Stomach (tissue), 4 donors: ENCODE data around the gene SFMBT1.
A peak's percentile ranks its signal among the peaks of the same experiment; 100 is the strongest.

Experiments used
- CTCF ChIP-seq, 7 experiments: fragments of 450-650 bp in 4 of 7; fragments of 200-600 bp in 3 of 7; sonication (generic) in 3 of 7; IDR thresholded peaks; one replicate each; pipeline ENCODE4 v1.5.1; 2016 to 2019; ENCODE audit warnings: antibody characterized with exemption in 7 of 7, control low read depth in 2 of 7, mild to moderate bottlenecking in 1 of 7
- EP300 ChIP-seq: sonication (generic); formaldehyde crosslinking; IDR thresholded peaks from one replicate; pipeline ENCODE4 v1.6.1; 2017; ENCODE audit warnings: antibody characterized with exemption
- POLR2A ChIP-seq, 4 donors: fragments of 450-650 bp; IDR thresholded peaks; one replicate each; pipeline ENCODE4 v1.6.1; 2016; ENCODE audit warnings: antibody characterized with exemption in 4 of 4, control low read depth in 2 of 4, mild to moderate bottlenecking in 1 of 4, moderate library complexity in 1 of 4

GRCh38 chr3:53056442-53056841, 10.6 kb upstream of the SFMBT1 start:
- peak in 2 of 7 experiments; percentile 6 to 12 for TF ChIP-seq CTCF (IDR thresholded peaks at IDR 0.05)
- no peak for TF ChIP-seq EP300
- no peak for TF ChIP-seq POLR2A (IDR thresholded peaks at IDR 0.05)
